HCT116 (cell line): ENCODE data around the gene USP33. TPM values are rescaled to one million over a fixed set of nuclear protein-coding genes. Genes with fewer than 3 reads are reported as not detected.

Source experiments
- ATAC-seq: fragments of 200-7000 bp; cut with Tn5 transposase; 2 replicates; pipeline ENCODE4 v1.9.1; 2020; ENCODE audit warnings: mild to moderate bottlenecking, moderate library complexity
- BruUV-seq: library from RNA; stranded (reverse); fragments of 400-500 nt; replicated peaks from 2 replicates; lab custom pipeline; 2021; lab: Mats Ljungman, UMichigan
- CTCF ChIA-PET: fragments of 300-600 bp; sonication (Branson Sonifier 250); formaldehyde crosslinking; loops from one replicate; lab custom pipeline; 2021; ENCODE audit warnings: antibody characterized with exemption; lab: Charles Lee
- POLR2A ChIA-PET: fragments of 300-600, 350-600 bp; sonication (Branson Sonifier 250); formaldehyde crosslinking; loops from one replicate; lab custom pipeline; 2021; ENCODE audit warnings: antibody characterized with exemption; lab: Charles Lee
- RAD21 ChIA-PET, 2 experiments: fragments of 300-600 bp; sonication (Branson Sonifier 250); formaldehyde crosslinking; loops; one replicate each; lab custom pipeline; 2023; ENCODE audit warnings: low total read pairs in 2 of 2; ENCODE audit not compliant: uncharacterized antibody in 2 of 2, unreplicated experiment in 2 of 2, low non-redundant PET in 1 of 2; lab: Charles Lee
- DNase-seq: peaks from one replicate; pipeline ENCODE4 v3.0.0-alpha.2; 2010; ENCODE audit warnings: low read depth, low spot score
- H2AFZ ChIP-seq: fragments of 200-600 bp; shearing (Covaris generic), sonication (generic); 2 replicates; pipeline ENCODE4 v1.6.1; 2017; ENCODE audit warnings: low read depth, mixed run types, mixed read lengths, antibody characterized with exemption, low read length; ENCODE audit not compliant: poor library complexity, severe bottlenecking
- H3K27ac ChIP-seq: 2 replicates; pipeline ENCODE4 v1.5.1; 2012; ENCODE audit warnings: low read depth, low read length
- H3K27me3 ChIP-seq: fragments of 200-600 bp; sonication (generic); 2 replicates; pipeline ENCODE4 v1.6.1; 2016; ENCODE audit warnings: mixed run types, low read length, mixed read lengths; ENCODE audit not compliant: insufficient read depth
- H3K36me3 ChIP-seq, 2 experiments: fragments of 200-500 bp in 1 of 2; fragments of 200-600 bp in 1 of 2; sonication (Bioruptor generic) in 1 of 2; sonication (generic) in 1 of 2; 2 replicates each; pipeline versions ENCODE4 v1.5.1 to v1.6.1; 2014 to 2016; ENCODE audit warnings: low read length in 2 of 2, inconsistent platforms in 1 of 2, mixed read lengths in 1 of 2, mixed run types in 1 of 2; ENCODE audit not compliant: insufficient read depth in 2 of 2, control insufficient read depth in 1 of 2
- H3K4me1 ChIP-seq, 2 experiments: fragments of 200-600 bp in 1 of 2; sonication (generic) in 1 of 2; 2 replicates each; pipeline versions ENCODE4 v1.5.1 to v1.6.1; 2012 to 2017; ENCODE audit warnings: low read length in 2 of 2, inconsistent platforms in 1 of 2, mild to moderate bottlenecking in 1 of 2, mixed read lengths in 1 of 2, mixed run types in 1 of 2, moderate library complexity in 1 of 2; ENCODE audit not compliant: insufficient read depth in 2 of 2, control insufficient read depth in 1 of 2
- H3K4me2 ChIP-seq: fragments of 200-600 bp; sonication (generic); 2 replicates; pipeline ENCODE4 v1.6.1; 2017; ENCODE audit warnings: mixed run types, low read length, mixed read lengths
- H3K4me3 ChIP-seq, 2 experiments: fragments of 200-600 bp in 1 of 2; sonication (generic) in 1 of 2; replicated peaks in 1 of 2; 2 replicates each; pipeline ENCODE4 v1.5.1; 2011 to 2016; ENCODE audit warnings: low read length in 2 of 2, control low read depth in 1 of 2, low read depth in 1 of 2, mild to moderate bottlenecking in 1 of 2, mixed read lengths in 1 of 2, mixed run types in 1 of 2
- H3K79me2 ChIP-seq: fragments of 200-600 bp; sonication (generic); 2 replicates; pipeline ENCODE4 v1.6.1; 2017; ENCODE audit warnings: mild to moderate bottlenecking, mixed run types, low read length, moderate library complexity, mixed read lengths; ENCODE audit not compliant: insufficient read depth
- H3K9ac ChIP-seq: fragments of 200-600 bp; sonication (generic); 2 replicates; pipeline ENCODE4 v1.6.1; 2016; ENCODE audit warnings: low read length, mixed read lengths
- H3K9me2 ChIP-seq: fragments of 200-600 bp; sonication (generic), shearing (Covaris generic); 2 replicates; pipeline ENCODE4 v1.6.1; 2017; ENCODE audit warnings: mixed run types, mild to moderate bottlenecking, moderate library complexity; ENCODE audit not compliant: insufficient read depth
- H3K9me3 ChIP-seq, 2 experiments: fragments of 200-500 bp in 1 of 2; fragments of 200-600 bp in 1 of 2; sonication (Bioruptor generic) in 1 of 2; sonication (generic) in 1 of 2; 2 replicates each; pipeline ENCODE4 v1.6.1; 2014 to 2017; ENCODE audit warnings: low read length in 2 of 2, mixed read lengths in 2 of 2, inconsistent platforms in 1 of 2, low read depth in 1 of 2, mild to moderate bottlenecking in 1 of 2, mixed run types in 1 of 2, moderate library complexity in 1 of 2; ENCODE audit not compliant: control insufficient read depth in 1 of 2, insufficient read depth in 1 of 2
- H4K20me1 ChIP-seq: fragments of 200-600 bp; sonication (generic), shearing (Covaris generic); 2 replicates; pipeline ENCODE4 v1.6.1; 2017; ENCODE audit warnings: mixed run types, mild to moderate bottlenecking, moderate library complexity; ENCODE audit not compliant: insufficient read depth
- EZH2 ChIP-seq: fragments of 200-600 bp; sonication (generic); IDR thresholded peaks from 2 replicates; pipeline ENCODE4 v1.6.1; 2017; ENCODE audit warnings: antibody characterized with exemption, mixed run types
- JUND ChIP-seq: IDR thresholded peaks from 2 replicates; pipeline ENCODE4 v1.6.1; 2012
- POLR2A ChIP-seq: IDR thresholded peaks from 2 replicates; pipeline ENCODE4 v1.7.0; 2011; ENCODE audit warnings: borderline replicate concordance; ENCODE audit not compliant: insufficient read depth, insufficient read length; ENCODE audit errors: extremely low read depth
- POLR2AphosphoS5 ChIP-seq: IDR thresholded peaks from 2 replicates; pipeline ENCODE4 v1.6.1; 2011; ENCODE audit warnings: mild to moderate bottlenecking, low read depth, low read length, moderate library complexity
- SIN3A ChIP-seq: IDR thresholded peaks from 2 replicates; pipeline ENCODE4 v1.6.1; 2012; ENCODE audit warnings: low read depth
- SRF ChIP-seq: IDR thresholded peaks from 2 replicates; pipeline ENCODE4 v1.6.1; 2012; ENCODE audit warnings: low read depth
- YY1 ChIP-seq: IDR thresholded peaks from 2 replicates; pipeline ENCODE4 v1.6.1; 2011; ENCODE audit warnings: low read length, low read depth, moderate library complexity, mild to moderate bottlenecking; ENCODE audit not compliant: insufficient replicate concordance; ENCODE audit errors: extremely low read depth
- ZFX ChIP-seq: fragments of 450-650 bp; IDR thresholded peaks from 2 replicates; pipeline ENCODE4 v1.6.1; 2017
- ZNF274 ChIP-seq: fragments of 200-500 bp; sonication (Bioruptor generic); IDR thresholded peaks from 2 replicates; pipeline ENCODE4 v1.6.1; 2014; ENCODE audit warnings: mild to moderate bottlenecking, low read depth, low read length, inconsistent platforms
- intact Hi-C: fragments of 100-400 bp; cut with micrococcal nuclease; formaldehyde crosslinking; loops from 2 replicates; pipeline ENCODE4 v1.10.0; 2022
- total RNA-seq: library from RNA; stranded (reverse); gene quantifications from one replicate; pipeline ENCODE4 v1.2.1, GENCODE V29; 2021; ENCODE audit not compliant: unreplicated experiment
- TF ChIP-seq, protein P1 (sequence below): IDR thresholded peaks from 2 replicates; pipeline ENCODE4 v1.6.1; 2012; ENCODE audit warnings: low read depth

The USP33 gene
- total RNA-seq, 1 experiment from 2014 or later, result 46.1 TPM

DNA sequence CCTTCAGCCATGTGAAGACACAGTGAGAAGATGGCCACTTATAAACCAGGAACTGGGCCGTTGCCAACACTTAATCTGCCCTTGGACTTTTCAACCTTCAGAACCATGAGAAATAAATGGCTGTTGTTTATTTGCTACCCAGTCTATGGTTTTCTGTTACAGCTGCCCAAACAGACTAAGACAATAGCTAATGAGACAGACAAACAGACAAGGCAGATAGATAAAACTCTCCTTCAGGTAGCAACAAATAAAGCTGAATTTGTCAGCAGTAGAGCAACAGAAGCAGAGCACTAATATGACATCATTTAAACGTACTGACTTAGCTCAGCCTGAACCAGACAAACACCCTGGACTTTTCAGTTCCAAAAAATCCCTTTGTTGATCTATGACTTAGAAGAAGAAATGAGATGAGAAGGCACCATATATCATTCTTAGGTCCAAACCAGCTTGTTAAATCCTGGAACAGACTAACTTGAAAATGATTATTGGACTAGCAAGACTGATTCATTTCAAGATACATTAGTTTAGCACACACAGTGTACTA, 104.1 kb downstream of the USP33 start (continued):
- TF ChIP-seq, protein P1, sequence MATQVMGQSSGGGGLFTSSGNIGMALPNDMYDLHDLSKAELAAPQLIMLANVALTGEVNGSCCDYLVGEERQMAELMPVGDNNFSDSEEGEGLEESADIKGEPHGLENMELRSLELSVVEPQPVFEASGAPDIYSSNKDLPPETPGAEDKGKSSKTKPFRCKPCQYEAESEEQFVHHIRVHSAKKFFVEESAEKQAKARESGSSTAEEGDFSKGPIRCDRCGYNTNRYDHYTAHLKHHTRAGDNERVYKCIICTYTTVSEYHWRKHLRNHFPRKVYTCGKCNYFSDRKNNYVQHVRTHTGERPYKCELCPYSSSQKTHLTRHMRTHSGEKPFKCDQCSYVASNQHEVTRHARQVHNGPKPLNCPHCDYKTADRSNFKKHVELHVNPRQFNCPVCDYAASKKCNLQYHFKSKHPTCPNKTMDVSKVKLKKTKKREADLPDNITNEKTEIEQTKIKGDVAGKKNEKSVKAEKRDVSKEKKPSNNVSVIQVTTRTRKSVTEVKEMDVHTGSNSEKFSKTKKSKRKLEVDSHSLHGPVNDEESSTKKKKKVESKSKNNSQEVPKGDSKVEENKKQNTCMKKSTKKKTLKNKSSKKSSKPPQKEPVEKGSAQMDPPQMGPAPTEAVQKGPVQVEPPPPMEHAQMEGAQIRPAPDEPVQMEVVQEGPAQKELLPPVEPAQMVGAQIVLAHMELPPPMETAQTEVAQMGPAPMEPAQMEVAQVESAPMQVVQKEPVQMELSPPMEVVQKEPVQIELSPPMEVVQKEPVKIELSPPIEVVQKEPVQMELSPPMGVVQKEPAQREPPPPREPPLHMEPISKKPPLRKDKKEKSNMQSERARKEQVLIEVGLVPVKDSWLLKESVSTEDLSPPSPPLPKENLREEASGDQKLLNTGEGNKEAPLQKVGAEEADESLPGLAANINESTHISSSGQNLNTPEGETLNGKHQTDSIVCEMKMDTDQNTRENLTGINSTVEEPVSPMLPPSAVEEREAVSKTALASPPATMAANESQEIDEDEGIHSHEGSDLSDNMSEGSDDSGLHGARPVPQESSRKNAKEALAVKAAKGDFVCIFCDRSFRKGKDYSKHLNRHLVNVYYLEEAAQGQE, result no peak
- TF ChIP-seq JUND (no peak), SRF (no peak), ZNF274 (no peak), ZFX (no peak), POLR2AphosphoS5 (no peak), EZH2 (no peak), SIN3A (no peak), POLR2A (no peak)

DNA sequence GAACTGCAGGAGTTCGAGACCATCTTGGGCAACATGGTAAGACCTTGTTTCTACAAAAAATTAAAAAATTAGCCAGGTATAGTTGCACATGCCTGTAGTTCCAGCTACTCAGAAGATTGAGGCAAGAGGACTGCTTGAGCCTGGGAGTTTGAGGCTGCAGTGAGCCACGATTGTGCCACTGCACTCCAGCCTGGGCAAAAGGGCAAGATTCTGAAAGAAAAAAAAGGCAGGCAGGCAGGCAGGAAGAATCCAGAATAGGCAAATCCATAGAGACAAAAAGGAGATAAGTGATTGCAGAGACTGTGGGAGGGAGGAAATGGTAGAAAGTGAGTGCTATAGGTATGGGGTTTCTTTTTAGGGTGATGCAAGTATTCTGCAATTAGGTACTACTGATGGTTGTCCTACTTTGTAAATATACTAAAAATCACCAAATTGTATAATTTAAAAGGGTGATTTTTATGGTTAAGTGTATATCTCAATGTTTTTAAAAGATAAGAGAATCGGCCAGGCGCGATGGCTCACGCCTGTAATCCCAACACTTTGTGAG, 106.6 kb downstream of the USP33 start:
- intact Hi-C loops, result no loop called here
- Histone ChIP-seq H3K36me3 (no peaks in the 10 kb centered on the region), H3K9ac (no peak overlapping the region), H3K27me3 (no peaks in the 10 kb centered on the region), H3K4me1 (0 out of 4 replicates have a peak, but pooled peaks cover 0 to 4% of the 10 kb centered on the region in 2 experiments), H3K4me3 (no peak overlapping the region), H3K4me2 (no peak overlapping the region), H3K27ac (no peak overlapping the region), H3K79me2 (peaks cover 99% of the 10 kb centered on the region), H3K9me2 (no peaks in the 10 kb centered on the region), H4K20me1 (peaks cover 8% of the 10 kb centered on the region), H2AFZ (no peak overlapping the region), H3K9me3 (no peaks in the 10 kb centered on the region)
- ATAC-seq, result no peak
- RAD21 ChIA-PET, result no interaction called here
- POLR2A ChIA-PET, result no interaction called here
- TF ChIP-seq YY1, result no peak
- BruUV-seq, result no TSS peak
- CTCF ChIA-PET, result no interaction called here
- DNase-seq, result no peak
